GM21528 (cell line): ENCODE data around the gene PBX2.
A peak's percentile ranks its signal among the peaks of the same experiment; 100 is the strongest.
"Not testable (repeated sequence)": the region's sequence is repeated elsewhere in the genome, so short reads cannot be mapped to it uniquely, and the experiment has no call there.

Experiments
- ATAC-seq: cut with Tn5 transposase; IDR thresholded peaks from one replicate; pipeline ENCODE4 v1.9.1; 2021; ENCODE audit warnings: mild to moderate bottlenecking, moderate library complexity; ENCODE audit not compliant: unreplicated experiment, low FRiP score

Gene PBX2

DNA sequence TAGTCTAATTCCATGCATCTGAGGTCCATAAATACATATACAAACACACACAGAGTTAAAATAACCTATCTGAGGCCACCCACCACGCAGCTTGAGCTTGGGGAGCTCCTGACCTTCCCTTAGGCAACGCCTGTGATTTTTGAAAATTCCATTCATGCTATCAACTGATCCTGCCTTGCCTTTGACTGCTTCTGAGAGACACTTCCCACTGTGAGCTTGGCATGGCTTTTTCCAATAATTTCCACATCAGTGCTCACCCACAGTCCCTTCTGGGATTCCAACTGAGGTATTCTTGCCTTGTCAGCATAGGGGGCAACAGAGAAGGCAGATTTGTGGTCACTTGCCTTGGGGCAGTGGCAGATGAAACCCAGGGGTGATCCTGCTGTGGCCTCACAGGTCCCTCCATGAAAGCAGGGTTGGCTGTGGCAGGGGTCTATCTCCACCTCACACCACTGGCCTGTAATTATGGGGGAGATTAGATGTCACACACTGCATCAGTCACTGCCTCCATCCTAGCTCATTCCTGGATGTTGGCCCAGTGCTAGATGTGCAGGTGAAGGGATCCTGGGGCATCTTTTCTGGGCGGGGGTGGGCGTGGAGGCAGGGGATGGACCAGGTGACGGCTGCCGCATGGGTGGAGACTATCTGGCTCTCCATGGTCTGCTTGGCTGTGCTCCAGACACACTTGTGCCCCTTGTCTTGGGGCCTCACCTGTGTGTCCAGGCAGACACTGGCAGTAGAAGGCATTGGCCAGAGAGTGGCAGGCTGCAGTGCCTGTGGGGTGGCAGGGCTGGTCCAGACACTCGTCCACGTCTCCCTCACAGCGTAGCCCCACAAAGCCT is 13.6 kb upstream of the PBX2 start:
- no peak for ATAC-seq

DNA sequence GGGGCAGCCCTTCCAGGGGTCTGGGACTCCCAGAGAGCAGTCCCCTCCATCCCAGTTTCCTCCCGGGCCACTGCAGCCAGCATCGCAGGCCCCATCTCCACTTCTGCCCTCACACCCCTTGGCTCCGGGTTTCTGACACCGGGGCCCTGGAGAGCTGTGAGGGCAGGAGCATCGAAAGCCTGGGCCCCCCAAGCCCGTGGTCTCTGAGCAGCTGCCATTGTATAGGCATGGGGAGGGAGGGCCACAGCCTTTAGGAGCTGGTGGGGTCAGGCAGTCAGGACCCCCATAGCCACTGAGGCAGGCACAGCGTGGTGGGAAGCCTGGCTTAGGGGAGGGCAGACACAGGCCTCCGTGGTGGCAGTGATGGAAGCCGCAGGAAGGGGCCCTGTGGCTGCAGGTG is 12.2 kb upstream of the PBX2 start:
- ATAC-seq, result no peak

DNA sequence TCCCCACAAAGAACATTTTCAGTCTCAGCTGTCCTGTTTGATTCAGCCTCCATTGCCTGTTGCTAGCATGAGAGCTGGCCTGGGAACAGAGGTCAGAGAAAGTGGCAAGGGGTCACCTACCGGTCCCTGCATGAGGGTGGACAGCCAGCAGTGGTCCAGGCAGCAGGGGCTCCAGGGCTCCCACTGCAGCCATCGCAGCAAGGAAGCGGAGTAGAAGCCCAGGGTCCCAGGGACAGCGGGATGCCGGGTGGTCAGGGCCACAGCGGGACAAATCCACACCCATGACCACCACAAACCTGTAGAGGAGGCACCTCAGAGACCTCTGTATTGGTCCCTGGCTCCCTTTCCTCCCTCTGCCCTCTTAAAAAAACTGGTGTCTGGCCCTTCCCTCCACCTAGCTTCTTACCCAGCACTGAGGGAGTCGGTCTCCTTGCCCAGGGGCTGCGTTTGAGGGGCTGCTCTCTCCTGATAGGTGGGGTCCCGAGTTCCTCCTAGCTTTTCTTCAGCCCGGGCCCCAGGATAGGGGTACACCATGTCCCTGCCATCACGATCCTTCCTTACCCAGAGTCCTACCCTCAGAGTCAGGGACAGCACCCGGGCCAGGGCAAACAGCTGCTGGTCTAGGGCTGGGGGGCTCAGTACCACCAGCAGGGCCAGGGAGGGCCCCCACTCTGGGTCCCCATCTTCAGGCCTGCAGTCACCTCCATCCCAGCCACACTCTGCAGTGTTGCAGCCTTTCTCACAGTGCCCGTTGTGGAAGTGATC is 10.9 kb upstream of the PBX2 start:
- no peak for ATAC-seq

DNA sequence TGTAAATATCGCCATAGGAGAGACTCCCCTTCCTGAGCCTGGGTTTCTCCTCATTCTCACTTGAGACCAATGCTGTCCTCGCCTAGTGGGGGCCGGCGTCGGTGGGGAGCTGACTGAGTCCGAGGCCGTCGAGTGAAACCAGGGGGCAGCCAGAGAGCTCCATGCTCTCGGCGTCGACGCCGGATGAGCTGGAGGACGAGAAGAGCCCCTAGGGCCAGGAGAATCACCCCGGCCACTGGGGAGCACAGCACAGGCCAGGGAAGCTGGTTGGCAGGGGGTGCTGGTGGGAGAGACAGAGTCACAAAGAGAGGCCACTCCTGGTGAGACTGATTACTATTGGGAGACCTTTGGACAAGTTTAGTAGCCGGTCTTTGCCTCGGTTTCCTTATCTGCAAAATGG is 8.9 kb upstream of the PBX2 start:
- ATAC-seq, result no peak

DNA sequence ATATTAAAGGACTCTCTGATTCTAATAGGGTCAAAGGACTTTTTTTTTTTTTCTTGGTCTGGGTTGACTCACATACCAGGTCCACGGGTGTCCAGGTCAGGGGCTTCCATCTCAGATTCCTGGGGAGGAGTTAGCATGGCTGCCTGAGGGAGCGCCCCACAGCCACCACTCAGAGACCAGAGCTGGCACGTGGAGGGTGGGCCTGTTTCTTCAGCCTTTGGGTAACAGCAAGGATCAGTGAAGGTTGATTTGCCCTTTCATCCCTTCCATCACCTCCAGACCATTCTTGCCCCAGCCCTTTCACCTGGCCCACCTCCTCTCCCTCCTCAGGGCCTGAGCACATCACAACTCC is 8.3 kb upstream of the PBX2 start:
- ATAC-seq, result no peak

DNA sequence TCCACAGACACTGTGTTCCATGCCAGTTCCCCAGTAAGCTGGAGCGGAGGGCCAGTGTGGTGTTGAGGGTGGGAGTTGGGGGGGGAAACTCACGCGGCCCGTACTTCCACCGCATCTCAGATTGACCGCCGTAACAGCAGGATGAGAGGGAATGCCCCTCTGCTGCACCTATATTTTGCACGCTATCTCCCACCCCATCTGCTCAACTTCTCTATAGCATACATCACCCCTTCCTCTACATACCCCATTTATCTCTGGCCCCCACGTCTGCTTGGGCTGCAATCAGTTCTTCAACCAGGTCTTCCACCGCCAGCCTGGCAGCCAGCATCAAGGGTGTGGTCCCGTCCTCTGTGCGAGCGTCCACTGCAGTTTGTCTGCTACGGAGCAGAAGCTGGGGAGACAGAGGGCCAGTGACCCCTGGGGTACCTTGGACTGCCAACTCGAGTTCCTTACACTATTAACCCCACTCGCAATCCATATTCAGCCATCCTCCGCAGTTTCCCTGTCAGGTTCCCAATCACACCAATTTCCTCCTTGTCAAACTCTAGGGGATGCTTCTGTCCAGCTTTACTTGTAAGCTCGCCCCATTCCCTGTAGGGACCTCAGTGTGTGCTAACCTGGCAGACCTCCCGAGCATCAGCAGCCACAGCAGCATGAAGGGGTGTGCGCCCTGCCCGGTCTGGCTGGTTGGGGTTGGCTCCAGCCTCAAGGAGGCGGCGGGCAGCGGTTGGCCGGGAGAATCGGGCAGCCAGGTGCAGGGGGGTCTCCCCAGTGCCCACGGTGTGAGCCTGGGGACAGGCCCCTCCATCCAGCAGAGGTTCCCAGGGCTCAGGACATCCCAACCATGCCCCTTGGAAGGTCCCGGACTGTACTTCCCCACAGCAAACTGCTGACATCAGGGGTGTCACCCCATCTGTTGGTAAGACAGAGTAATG is 6.9 kb upstream of the PBX2 start:
- no peak for ATAC-seq

DNA sequence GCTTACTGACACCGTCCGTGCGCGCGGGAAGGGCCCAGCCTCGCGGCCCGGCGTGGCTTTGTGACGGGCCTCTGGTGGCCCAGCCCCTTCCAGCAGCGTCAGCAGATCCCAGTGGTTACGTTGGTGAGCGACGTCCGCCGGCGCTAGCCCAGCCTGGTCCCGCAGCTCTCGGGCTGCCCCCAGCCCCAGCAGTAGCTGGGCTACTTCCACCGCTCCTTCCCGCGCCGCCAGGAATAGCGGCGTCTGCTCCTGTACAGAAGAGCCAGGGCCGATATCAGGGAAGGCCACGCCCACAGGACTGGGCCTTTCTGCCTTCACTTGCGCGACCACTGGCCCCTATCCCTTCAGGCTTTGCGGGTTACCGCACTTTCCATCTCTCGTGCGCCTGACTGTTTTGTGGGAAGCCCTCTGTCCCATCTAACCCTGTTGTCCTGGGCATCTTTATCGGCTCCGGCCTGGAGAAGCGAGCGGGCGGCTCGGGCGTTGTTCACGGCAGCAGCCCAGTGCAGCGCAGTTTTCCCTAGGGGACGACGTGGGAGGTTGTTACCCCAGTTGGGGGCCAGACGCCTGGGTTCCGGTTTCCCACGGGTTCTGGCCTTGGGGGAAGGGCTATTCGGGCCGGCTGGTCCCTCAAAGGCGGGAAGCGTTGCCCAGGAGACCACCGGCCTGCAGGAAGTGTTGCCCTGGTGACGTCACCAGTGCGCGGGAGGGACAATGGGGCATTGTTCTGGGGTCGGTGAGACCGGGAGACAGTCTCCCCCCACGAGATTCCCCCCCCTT is 6.1 kb upstream of the PBX2 start:
- ATAC-seq, result peak; percentile 77

DNA sequence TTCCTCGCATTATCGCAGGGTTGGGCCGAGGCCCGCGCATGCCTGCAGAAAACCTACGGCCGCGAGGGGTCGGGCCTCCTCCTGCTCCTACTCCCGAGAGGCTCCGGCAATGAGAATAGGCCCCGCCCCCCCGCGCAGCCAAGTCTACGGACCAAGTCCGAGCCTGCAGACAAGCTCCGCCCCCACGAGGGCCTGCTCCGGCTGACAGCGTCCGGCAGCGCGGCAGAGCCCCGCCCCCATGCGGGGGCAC is 5.6 kb upstream of the PBX2 start:
- ATAC-seq, result peak; percentile 72

DNA sequence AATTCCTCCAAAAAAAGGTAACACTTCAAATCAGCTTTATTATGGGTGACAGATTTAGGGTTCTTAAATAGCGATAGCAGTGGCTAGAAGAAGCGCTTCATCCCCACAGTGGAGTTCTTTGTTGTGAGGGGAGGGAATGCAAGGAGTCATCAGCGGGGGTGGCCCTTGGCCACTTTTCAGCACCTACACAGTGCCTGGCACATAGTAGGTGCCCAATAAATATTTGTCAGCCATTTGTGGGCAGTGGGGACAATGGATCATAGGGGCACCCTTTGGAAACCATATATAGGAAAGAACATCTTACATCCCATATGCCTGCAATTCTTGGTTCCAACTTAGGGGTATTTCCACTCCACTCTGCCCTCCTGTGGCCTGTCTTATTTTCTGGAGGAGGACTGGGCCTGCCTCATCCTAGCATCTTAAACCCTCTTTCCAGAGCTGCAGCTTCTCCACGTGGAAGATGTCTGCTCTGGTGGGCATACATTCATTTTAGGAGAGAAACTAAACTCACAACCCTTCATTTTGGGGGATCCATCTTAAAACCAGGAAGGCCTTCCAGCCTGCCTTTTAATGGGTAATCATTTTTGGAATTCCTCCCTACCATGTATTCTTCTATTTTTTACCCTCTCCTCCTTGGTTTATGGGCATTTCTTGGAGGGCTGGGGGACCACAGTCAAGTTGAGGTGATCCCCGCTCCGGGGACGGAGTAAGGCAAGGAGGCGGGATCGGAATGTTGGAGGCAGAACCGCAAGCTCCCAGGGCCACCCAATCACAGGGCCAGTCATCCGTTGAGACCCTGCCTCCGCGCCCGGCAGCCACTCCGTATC is 5.0 kb upstream of the PBX2 start:
- ATAC-seq, result no peak

DNA sequence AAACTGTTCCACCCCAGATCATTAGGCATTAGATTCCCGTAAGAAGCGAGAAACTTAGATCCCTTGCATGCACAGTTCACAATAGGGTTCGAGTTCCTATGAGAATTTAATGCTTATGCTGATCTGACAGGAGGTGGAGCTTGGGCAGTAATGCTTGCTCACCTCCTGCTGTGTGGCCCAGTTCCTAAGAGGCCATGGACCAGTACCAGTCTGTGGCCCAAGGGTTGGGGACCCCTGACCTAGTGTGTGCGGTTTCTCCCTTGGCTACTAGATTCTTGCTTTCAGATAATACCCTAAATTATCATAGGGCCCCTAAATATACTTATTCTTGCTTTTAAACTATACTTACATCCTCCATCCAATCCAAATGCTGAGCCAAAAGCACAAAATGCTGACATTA is 4.4 kb upstream of the PBX2 start:
- no peak for ATAC-seq

DNA sequence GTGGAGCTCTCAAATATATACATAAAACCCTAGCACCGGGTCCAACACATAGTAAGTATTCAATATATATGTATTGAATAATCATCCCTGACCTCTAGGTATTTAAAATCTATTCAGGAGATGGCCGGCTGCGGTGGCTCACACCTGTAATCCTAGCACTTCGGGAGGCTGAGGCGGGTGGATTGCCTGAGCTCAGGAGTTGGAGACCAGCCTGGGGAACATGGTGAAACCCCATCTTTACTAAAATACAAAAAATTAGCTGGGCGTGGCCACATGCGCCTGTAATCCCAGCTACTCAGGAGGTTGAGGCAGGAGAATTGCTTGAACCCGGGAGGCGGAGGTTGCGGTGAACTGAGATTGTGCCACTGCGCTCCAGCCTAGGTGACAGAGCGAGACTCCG is 3.1 kb upstream of the PBX2 start:
- not testable (repeated sequence) for ATAC-seq

DNA sequence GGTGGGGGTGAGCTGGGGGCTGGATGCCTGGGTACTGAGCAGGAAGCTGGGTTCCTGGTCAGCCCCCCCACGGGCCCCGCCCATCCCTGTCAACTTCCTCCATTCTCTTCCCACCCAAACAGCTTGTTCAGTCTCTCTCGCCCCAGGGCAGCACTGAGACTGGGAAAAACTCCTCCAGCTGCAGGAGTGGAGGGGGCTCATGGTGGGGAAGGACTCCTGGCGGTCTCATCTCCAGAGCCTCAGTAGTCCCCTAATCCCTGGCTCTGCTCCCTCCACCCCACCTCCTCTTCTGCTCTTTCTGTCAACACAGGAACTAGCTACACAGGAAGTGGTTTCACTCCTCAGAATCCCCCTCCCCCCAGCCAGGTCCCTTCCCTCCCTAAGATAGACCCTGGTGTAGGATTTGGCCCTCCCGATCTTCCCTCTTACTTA is 2.6 kb upstream of the PBX2 start, which contains the start of gene GPSM3:
Gene GPSM3 (minus strand): TSS at position 36 of the 432 bp plus-strand sequence. CDS start 130 bp downstream, outside the sequence.
- no peak for ATAC-seq

DNA sequence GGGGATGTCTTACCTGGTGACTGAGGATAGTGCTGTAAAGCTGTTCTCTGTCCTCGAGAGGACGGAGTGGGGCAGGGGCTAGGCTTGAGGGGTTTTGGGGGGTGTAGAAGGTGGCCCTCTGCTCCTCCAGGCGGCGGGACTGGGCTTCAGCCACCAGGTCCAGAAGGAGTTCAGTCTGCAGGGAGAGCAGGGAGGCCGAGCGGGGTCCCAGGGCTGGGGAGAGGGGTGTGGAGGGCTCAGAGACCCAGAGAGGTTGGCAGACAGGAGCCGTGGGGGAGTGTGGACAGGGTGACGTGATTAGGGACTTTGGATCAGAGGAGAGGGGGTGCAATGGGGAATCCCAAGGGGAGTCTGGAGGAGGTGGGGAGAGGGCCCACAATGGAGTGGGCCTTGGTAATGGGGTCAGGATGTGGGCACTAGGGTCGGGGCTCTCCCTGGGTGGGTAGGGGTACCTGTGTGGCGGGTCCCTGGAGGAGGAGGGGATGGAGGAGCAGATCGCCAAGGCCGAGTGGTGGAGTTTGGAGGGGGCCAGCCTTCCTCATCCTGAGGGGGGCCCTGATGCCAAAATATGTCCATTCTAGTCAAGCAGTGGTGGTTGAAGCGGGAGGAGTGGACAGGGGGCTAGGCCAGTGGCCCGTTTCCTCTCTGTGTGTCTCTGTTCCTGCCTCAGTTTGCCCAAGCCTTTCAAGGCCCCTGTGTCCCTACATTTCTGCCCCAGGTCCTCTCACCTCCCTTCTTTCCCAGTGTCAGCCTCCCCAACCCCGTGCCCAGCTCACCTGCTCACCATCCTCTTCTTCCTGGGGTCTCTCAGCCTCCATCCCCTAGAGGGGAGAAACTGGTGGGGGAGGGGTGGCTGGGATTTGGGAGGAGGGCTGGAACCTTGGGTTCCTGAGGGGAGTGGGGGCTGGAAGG is 1.9 kb upstream of the PBX2 start:
- ATAC-seq, result no peak

DNA sequence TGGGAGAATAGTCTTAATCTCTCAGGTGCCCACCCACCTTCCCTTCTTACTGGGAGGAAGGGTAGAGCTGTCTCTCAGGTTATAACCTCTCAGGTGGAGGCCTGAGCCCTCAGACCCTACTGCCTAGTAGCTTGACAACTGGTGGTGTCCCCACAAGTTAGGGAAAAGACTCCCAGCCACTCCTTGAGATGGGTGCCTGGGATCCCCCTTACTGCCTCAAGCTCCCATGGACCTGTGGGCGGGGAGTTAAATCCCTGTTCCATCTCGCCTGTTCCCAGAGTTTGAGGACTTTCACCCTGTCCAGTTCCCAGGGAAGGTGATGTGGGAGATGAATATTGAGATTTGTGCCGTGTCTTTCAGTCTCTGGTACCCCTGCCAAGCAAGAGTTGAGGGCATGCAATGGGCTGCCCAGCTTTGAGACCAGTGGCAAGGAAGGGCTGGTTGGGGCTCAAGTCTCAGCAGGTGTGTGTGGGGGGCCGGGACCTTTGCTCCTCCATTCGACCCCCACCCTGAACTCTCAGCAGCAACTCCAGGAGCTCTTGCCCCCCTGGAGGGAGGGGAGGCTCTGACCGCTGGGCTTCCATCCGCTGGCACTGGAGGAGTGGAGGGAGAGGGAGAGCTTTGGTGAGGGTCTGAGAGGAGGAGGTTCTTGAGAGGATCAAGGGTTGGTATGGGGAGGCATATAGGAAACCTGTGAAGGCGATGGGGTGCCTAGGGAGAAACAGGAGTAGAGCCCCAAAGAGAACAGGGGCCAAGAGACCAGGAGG is 1.1 kb upstream of the PBX2 start:
- ATAC-seq, result no peak

DNA sequence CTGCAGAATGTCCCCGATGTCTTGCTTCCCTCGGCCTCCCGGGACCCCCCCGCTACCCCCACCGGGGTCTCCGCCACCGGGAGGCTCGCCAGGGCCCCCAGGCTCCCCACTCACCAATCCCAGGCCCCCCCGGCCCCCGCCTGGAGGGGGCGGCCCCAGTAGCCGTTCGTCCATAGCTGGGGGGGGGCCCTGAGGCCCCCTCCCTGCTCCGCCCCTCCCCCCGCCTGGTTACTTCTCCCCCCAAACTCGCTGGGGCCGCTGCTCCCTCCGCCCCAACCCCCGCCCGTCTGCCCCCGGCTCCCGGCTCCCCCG is 304 bp downstream of the PBX2 start:
- ATAC-seq, result no peak

DNA sequence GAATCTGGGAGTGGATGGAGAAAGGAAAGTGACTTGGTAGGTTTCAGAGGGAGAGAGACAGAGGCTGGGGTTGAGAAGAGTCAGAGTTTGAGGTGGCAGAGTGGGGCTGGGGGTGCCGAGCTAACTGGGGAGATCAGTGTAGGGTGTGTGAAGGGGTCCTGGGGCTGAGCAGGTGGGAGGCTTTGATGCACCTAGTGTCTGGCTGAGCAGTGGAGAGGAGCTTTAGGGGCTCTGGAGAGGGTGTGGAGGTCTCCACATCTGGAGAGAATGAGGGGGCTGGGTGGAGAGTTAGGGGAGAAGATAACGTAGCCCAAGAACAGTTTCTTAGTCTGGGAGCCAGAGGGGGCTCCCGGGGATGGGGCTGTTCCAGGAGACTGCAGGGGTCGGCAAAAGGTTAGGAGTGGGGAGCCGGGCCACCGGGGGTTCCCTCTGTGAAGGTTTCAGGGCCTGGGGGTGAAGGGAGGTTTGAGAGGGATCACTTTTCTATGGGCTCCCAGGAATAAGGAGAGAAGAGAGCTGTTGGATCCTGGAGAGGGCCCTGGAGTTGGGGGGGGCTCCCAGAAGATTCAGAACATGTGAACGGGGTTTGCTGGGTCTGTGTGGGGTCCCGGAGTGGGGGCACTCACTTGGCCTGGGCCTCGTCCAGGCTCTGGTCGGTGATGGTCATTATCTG is 797 bp downstream of the PBX2 start:
- ATAC-seq, result no peak

DNA sequence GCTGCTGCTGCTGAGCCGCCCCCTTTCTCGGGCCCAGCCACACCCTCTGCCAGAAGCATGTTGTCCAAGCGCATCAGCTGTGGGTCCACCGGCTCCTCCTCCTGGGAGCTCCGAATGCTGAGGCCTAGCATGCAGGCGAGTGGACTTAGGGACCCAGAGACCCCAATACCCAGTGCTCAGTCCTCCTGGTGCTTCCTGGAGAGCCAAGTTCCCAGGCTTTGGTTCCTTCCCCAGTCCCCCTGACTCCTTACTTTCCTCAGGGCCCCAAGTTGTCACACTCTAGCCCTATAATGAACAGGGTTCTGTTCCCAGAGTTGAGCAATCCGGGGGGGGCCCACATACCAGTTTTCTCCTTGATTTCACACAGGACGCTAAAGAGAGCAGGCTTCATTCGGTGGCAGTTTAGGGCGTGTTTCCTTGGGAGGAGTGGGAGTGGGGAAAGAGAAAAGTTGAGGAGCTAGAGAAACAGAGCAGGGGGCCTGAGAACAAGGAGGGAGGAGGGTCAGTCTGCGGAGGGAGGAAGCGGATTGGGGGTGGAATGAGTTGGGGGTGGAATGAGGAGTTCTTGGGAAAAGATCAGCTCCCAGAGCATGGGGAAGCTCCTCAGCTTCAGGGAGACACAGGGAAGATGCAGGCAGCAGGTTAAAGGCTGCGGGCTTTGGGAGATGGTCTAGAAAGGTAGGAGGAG is 1.5 kb downstream of the PBX2 start:
- no peak for ATAC-seq
